Stimulated activated CD8-positive, alpha-beta memory T cell treated with anti-CD3 and anti-CD28 coated beads, Interleukin-4, amount 100 ng/mL, for 4 hours (primary cell): ENCODE results near the gene RBFOX2.
"Not testable (repeated sequence)": the region's sequence is repeated elsewhere in the genome, so short reads cannot be mapped to it uniquely, and the experiment has no call there.

Source experiments
- DNase-seq, 2 donors: peaks; one replicate each; pipeline ENCODE4 v3.0.0-alpha.2; 2020; ENCODE audit warnings: low read depth in 2 of 2, low spot score in 1 of 2

Gene RBFOX2

DNA sequence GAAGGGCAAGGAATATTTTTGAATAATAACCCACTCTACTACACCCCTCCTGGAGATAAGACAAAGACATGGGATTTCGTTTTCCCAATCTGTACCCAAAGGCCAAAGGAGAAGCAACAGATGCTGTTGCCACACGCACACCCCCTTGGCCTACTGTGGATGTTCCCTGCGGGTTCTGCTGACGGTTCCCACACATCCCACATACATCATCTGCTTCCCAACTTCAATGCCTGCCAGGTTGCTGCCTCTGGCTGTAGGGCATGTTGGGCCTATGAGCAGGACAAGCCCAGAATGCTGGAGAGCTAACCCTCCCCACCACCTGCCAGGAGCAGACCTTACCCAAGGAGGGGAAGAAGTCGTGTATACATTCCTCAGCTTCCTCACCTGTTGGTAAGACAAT, 13.6 kb upstream of the RBFOX2 start:
- no peak for DNase-seq

DNA sequence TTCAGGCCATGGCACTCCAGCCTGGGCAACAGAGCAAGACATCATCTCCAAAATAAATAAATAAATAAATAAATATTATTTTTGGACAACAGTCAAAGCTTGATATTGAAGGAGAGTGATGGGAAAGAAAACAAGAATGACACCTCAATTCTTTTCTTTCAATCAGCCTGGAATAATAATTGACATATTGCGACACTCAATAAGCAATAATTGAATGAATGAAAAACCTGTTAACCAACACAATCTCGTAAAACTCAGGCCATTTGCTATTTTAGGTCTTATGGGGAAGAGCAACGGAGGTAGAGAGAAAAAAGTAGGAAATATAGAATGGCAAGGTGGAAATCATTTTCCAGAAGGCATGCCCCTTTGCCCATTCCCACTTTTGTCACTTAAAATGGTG, 10.5 kb upstream of the RBFOX2 start:
- no peak for DNase-seq

DNA sequence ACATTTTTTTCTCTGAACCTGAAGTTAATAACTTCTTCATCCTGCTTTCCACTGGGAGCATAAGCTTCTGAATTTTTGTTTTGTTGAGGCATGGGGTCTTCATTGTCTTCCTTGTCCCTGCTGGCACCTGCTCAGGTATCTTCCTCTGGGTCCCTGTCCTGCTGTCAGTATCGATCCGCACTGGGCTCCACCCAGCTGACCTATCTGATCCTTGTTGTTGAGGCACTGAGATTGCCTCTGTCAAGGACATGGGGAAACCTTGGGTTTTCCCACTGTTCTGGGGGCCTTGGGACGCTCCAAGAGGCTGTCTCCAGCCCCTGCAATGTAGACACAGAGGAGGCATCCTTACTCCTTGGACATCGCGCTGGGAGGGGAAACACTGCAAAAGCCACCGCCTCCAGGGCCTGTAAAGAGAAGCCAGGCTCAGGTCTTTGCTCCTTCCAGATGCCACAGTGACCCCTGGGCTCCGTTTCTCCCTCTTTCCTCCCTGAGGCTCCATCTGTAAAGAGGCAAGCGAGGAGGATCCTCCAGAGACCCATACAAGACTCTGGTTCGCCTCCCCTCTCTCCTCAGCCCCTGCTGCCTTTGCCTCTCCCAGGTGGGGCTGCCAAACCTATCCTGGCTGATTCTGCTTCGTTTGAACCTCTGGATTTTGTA, 8.6 kb upstream of the RBFOX2 start:
- no peak for DNase-seq

DNA sequence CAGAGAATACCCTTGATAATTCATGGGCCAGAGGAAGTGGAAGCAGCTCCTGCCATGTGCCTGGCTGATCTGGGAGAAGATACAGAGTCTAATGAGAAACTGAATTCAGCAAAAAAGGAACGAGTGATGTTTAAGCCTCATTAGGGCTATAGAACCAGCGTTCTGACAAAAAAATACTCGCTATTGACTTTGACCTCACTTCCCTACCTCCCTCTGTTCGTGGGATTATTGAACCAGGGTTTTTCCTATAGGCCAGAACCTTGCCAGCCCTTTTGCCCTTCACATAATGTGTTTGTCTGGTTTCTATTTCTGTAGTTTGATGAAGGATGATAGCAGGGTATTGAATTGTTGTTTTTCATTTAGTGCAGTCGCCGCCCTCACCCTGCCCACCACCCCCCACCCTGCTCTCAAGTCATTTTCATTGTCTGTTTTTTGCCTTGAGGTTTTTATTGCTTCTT, 7.6 kb upstream of the RBFOX2 start:
- no peak for DNase-seq

DNA sequence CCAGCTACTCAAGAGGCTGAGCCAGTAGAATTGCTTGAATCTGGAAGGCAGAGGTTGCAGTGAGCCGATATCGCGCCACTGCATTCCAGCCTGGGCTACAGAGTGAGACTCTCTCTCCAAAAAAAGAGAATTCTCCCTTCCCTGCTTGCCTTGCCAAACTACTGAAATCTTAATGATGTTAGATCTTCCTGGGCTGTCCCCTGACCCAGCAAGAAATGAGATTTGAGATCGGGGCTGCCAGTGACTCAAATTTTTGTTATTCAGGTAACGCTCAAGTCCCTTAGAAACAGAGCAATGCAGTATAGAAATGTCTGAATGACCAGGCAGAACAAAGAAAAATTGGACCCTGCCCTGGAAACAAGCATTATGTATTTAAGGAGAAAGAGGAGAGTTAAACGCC, 4.0 kb upstream of the RBFOX2 start:
- no peak for DNase-seq

DNA sequence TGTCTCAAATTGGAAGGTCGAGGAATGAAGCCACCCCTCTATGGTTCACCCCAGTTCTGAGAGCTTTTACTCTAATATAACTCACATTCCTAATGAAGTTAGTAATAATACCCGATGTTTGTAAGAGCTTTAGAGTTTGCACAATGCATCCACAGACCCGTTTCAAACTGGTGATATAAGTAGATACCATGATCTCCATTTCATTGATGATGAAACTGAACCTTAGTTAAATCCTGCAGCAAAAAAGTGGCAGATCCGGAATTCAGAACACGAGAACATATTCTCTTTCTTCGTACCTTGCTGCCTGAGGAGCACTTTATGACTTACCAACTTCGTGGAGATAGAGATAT, 757 bp upstream of the RBFOX2 start:
- DNase-seq = no peak

DNA sequence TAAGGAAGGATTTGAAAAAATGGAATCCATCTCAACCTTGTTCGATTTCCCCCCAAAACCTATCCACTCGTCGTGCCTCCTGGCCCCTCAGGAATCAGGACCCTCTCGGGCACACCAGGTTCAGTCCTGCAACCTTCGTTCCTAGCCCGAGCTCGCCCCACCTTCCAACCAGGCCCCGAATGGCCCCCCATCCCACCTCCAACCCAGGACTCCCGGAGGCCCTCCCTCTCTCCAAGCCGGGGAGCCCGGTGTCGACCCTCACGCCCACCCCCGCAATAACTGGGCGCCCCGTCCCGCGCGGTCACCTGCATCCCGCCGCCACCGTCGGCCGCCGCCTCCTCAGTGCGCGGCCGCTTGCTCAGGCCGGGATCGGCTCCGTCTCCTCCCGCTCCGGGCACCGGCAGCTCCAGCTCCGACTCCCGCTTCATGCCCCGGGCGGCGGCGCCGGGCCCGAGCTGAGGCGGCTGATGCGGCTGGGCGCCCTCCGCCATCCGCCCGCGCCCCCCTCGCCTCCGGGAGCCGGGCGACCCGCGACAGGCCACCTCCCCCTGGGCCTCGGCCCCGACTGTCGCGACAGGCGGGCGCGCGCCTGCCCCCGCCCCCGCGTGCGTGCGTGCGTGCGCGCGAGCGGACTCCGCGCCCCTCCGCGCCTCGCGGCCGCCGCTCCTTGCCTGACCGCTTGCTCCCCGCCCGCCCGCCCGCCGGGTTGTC, 534 bp downstream of the RBFOX2 start:
- no peak for DNase-seq

DNA sequence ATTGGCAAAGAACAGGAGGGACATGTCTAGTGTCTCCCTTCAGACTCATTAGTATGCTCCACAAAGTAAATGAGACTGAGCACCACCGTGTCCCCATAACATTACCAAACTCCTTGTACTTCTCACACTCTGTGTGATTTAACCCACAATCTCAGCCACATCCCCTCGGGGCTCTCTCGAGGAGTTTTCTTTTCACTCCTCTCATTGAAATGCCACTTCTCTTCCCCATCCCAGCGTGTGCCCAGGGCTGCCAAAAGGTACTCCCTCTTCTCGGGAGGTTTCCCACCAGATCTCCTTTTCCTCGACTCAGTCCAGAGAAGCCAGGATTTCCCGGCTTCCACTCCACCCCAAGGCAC, 1.1 kb downstream of the RBFOX2 start:
- no peak for DNase-seq

DNA sequence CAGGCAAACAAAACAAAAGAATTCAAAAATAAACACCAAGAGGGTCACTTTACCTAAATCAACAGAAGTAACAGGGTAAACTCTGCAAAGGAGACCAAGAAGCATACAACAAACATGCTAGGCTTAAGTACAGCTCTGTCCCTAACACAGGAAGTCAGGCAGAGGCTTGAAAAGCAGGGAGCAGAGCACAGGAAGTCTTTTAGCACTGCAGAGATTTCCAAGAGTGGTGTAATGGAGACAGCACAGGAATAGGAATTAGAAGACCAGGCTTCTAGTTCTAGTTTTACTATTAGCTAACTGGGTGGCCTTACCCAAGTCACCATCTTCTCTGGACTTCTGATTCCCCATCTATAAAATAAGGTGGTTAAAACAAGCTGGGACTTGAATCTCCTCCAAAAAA, 1.9 kb downstream of the RBFOX2 start:
- no peak for DNase-seq

DNA sequence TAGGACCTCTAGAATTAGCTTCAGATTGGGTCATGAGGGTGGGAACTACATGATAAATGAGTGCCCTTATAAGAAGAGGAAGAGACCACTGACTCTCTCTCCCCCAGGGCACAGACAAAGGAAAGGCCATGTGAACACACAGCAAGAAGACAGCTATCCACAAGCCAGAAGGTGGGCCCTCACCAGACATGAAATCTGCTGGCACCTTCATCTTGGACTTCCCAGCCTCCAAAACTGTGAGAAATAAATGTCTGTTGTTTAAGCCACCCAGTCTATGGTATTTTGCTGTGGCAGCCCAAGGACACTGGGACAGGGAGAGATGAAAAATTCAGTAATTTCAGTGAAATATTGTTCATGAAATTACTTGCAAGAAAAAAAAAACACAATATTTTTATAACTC, 5.9 kb downstream of the RBFOX2 start:
- no peak for DNase-seq

DNA sequence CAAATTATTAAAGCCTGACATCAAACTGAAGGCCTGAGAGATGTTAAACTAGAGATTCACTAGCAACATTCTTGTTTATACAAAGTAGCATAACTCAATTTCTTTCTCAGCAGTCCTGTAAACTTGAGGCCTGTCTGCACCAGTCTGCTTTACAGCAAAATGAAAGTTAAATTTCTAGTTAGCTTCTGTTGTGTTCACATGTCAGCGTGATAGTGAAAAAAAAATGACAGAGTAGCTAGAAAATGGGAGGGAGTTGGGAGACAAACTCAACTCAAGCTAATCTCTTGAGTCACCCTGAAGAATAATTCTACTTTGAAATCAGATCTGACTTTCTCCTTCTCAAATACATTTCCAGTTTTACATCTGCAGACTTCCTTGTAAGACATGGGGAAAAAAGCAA, 6.5 kb downstream of the RBFOX2 start:
- DNase-seq = no peak

DNA sequence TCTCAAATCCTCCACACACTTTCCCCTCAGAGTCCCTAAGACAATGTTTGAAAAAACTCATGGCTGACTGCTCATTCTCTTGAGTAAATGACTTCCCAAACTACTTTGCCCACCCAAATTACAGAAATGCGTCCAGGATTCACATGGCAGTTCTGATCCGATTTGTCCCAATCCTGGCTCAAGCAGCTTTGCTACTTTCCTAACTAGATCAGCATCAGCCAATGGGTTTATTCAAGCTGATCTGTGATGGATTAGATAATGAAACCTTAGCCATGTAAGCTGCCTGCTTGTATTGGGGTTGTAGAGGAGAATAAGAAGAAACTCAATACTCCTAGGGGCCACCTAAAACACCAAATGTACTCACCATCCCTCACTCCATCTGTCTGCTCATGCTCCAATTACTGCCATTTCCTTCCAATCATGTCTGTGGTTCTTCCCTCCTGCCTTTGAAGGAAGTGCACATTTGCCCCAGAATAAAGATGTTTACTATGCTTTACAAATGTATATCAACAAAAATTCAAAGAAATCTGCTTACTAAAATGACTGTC, 6.9 kb downstream of the RBFOX2 start:
- DNase-seq = no peak

DNA sequence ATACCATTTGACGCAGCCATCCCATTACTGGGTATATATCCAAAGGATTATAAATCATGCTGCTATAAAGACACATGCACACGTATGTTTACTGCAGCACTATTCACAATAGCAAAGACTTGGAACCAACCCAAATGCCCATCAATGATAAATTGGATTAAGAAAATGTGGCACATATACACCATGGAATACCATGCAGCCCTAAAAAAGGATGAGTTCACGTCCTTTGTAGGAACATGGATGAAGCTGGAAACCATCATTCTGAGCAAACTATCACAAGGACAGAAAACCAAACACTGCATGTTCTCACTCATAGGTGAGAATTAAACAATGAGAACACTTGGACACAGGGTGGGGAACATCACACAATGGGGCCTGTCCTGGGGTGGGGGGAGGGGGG, 7.8 kb downstream of the RBFOX2 start:
- not testable (repeated sequence) for DNase-seq

DNA sequence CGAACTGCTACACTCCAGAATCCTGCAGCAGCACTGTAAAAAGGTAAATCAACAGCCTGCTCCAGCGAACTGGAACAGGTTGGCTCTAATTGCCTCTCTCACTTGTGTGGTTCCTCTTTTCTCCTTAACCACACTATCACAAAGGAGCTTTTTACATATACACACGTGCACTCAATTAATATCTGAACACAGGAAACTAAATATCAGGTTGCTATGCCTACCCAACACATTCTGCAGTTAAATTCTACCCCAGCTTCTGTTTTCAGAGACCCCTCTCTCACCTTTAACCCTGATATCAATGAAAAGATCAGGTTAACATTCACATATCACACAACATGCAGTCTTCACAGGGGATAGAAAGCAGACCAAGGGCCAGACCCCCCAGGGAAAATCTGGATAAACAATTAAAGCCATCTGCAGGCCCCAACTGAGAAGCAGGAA, 11.0 kb downstream of the RBFOX2 start:
- DNase-seq = no peak

DNA sequence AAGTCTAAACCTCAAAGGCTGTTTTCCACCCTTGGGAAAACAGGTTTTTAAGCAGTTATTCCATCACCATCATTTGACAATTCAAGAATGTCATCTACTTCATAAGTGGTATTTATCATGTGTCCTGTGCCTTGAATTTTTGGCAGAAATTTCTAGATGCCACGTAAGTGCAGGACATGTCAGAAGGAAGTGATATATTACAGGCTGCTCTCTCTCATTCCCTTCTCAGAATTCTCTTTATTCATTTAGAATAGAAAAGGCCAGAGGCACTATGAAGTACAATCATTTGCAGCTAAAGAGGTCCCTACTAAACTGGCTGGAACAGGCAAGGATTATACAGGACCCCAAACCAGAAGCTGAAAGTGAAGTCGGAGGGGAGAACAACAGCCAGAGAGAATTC, 11.9 kb downstream of the RBFOX2 start:
- no peak for DNase-seq

DNA sequence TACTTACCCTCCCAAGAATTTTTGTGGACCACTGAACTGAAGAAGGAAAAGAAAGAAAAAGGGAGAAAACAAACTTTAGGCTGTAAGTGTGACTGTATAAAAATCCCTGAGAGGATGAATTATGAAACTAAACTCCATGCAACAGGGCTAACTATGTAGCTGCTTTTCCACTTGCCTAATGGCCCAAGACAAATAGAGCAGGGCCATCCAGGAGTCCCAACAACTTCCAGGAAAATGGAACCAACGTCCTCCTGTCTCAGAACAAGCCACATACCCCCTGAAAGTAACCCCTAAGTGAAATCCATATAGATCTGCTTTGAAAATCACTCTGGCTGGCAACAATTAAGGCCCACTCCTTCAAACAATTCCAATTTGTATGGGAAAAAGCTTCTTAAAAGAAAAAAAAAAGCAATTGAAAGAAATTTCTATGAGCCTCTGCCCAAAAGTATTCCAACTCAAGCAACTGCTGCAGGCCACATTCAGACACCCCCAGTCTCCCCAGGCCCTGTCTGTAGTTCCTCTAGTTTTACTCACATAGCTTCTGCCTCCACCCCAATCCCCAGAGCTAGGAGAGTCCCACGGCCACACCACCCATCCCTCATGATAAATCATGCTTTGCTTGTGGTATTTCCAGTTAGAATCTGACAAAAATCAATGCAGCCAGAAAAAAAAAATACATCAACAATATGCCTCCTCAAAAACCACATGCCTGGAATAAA, 12.7 kb downstream of the RBFOX2 start:
- no peak for DNase-seq

DNA sequence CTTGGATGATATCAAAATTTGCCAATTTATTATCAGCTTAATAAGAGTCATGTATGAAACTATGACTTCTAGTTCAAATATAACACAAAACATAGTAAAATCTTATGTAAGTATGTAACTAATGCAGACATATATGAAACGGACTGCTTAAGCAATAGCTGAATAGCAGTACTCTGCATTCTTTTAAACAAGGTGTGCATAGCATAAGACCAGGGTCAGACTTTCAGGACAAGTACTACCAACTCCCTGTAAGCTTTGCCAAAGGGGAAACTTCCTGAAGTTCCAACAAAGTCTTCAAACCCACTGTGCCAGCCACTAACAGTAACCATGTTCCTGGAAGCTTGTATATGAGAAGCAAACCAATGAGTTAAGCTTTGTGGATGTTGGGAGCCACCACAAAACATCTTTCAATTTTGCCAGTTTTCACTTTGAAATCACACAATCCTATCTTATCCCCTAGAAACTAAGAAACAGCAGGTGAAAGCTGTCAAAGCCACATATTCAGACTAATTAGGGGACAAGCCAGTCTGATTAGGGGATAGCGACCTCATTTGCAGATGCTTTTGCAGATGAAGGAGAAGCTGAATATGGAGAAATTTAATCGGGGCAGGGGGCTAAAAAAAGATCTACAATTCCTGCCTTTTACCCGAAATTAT, 13.3 kb downstream of the RBFOX2 start:
- no peak for DNase-seq

DNA sequence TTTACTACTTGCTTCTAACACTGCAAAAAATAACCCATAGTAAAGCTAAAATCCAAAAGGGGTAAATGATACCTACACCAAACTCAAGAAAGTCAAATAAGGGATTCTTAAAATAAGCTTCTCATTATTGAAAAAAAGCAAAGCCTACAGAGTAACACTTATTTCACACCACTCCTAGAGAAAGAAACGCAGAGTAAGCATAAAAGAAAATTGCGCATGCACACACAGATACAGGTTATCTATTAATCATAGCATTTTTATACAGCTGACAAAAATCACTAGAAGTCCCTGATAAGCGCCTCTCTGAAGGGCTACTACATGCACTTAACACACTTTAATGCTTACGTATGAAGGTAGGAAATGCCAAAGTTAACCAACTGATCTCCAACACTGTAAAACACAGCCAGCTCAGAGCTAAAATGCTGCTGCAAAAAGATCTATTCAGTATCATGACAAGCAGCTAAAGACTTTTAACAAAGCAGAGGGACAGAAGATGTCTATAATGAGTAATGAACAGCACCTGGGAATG, 14.0 kb downstream of the RBFOX2 start:
- DNase-seq = no peak

DNA sequence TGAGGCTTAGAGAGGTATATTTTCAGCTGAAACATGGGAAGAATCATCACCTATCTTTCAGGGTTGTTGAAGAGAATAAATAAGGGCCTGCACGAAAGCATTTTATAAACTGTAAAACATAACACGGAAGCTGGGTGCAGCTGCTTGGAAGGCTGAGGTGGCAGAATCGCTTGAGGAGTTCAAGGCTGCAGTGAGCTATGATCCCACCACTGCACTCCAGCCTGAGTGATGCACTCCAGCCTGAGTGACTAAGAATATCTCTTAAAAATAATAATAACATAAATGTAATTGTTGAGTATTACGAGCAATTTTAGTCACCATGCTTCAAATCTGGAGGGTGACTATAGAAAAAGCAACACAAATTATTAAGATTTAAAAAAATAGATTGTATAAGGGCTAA, 16.3 kb downstream of the RBFOX2 start:
- DNase-seq = no peak

DNA sequence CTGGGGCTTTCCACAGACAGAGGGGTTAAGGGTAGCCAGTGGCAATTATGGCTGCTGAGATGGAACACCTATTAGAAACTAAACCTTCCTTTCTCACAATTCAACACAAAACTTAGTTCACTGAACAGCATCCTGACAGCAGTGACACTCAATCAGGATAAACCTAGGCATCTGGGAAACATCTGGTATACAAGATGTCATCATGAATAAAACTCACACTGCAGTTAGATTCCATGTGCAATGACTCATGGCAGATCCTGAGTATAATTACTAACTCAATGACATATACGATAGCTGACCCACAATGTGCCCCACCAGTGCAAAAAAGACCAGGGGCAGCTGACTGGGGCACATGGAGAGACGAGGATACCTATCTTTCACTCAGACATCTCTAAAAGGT, 17.7 kb downstream of the RBFOX2 start:
- no peak for DNase-seq

DNA sequence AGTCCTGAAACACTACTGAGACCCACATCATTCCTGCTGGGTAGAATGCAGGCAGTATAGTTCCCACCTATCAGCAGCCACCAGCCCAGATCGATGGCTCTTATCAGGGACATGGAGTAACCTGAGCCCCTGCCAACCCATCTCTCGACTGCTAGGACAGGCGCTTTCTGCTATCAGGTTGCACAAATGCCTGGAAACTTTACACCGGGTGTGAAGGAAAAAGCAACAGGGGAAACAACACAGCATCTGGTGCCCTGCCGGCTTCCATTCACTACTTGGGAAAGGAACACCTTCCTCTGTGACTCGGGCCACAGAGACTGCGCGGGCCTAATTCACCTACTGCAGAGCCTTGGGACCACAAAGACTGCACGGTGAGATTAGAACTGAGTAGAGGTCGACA, 18.5 kb downstream of the RBFOX2 start:
- DNase-seq = no peak
